Right hindlimb (tissue), 1 donor: ENCODE results near the gene FHIT.
"Not testable (repeated sequence)": the region's sequence is repeated elsewhere in the genome, so short reads cannot be mapped to it uniquely, and the experiment has no call there.

Source experiments
- DNase-seq: peaks from one replicate; pipeline ENCODE4 v3.0.0-alpha.2; 2018

The FHIT gene

GRCh38 chr3:61053781-61054496 lies 197.3 kb downstream of the FHIT start:
- no peak for DNase-seq

GRCh38 chr3:61052851-61053250 lies 198.4 kb downstream of the FHIT start:
- DNase-seq, result no peak

GRCh38 chr3:61051666-61052065 lies 199.6 kb downstream of the FHIT start:
- DNase-seq, result no peak

- DNase-seq, result not testable (repeated sequence)
Measured at GRCh38 chr3:61045169-61045568, 206.1 kb downstream of the FHIT start.

- DNase-seq, result no peak
Measured at GRCh38 chr3:61043156-61043555, 208.1 kb downstream of the FHIT start.

- DNase-seq, result no peak
Measured at GRCh38 chr3:61040618-61041017, 210.6 kb downstream of the FHIT start.

- DNase-seq, result no peak
Measured at GRCh38 chr3:61035573-61035972, 215.7 kb downstream of the FHIT start.

GRCh38 chr3:61032991-61033390 lies 218.3 kb downstream of the FHIT start:
- no peak for DNase-seq

GRCh38 chr3:61031503-61031902 lies 219.7 kb downstream of the FHIT start:
- DNase-seq, result no peak

- DNase-seq, result no peak
Measured at GRCh38 chr3:61030469-61031035, 220.7 kb downstream of the FHIT start.

GRCh38 chr3:61029194-61029593 lies 222.1 kb downstream of the FHIT start:
- no peak for DNase-seq

- DNase-seq, result no peak
Measured at GRCh38 chr3:61018807-61019206, 232.4 kb downstream of the FHIT start.

- not testable (repeated sequence) for DNase-seq
Measured at GRCh38 chr3:61017028-61017427, 234.2 kb downstream of the FHIT start.

- no peak for DNase-seq
Measured at GRCh38 chr3:61015859-61016258, 235.4 kb downstream of the FHIT start.

GRCh38 chr3:61015408-61015807 lies 235.8 kb downstream of the FHIT start:
- no peak for DNase-seq

- DNase-seq, result no peak
Measured at GRCh38 chr3:61008998-61009380, 242.3 kb downstream of the FHIT start.

- DNase-seq, result no peak
Measured at GRCh38 chr3:61008153-61008997, 242.9 kb downstream of the FHIT start.

- no peak for DNase-seq
Measured at GRCh38 chr3:61005591-61005990, 245.7 kb downstream of the FHIT start.

- no peak for DNase-seq
Measured at GRCh38 chr3:60998858-60999257, 252.4 kb downstream of the FHIT start.

- no peak for DNase-seq
Measured at GRCh38 chr3:60992395-60992794, 258.9 kb downstream of the FHIT start.

GRCh38 chr3:60990442-60990730 lies 260.9 kb downstream of the FHIT start:
- DNase-seq, result no peak

GRCh38 chr3:60989626-60990441 lies 261.4 kb downstream of the FHIT start:
- no peak for DNase-seq

- DNase-seq, result not testable (repeated sequence)
Measured at GRCh38 chr3:60987191-60987590, 264.1 kb downstream of the FHIT start.
